ENCODE measurements around the gene OOSP2.

GRCh38 chr11:60005360-60005759, 34.8 kb upstream of the OOSP2 start:
- TF ChIP-seq POLR2AphosphoS5 (IDR thresholded peaks at IDR 0.05; ENCODE audit: low read depth, low read length), result no peak
- TF ChIP-seq POLR2A (IDR thresholded peaks at IDR 0.05; ENCODE audit: low read depth, low read length), result no peak
- TF ChIP-seq TAF1 (IDR thresholded peaks at IDR 0.05; ENCODE audit: low read depth, low read length), result no peak
- TF ChIP-seq PAX5 (IDR thresholded peaks at IDR 0.05; ENCODE audit: insufficient read depth, low read length, severe bottlenecking), result no peak
- TF ChIP-seq POU2F2 (IDR thresholded peaks at IDR 0.05; ENCODE audit: low read depth, low read length), result no peak

Data from GM12891 (cell line).